ENCODE results near the gene PACSIN2.

DNA sequence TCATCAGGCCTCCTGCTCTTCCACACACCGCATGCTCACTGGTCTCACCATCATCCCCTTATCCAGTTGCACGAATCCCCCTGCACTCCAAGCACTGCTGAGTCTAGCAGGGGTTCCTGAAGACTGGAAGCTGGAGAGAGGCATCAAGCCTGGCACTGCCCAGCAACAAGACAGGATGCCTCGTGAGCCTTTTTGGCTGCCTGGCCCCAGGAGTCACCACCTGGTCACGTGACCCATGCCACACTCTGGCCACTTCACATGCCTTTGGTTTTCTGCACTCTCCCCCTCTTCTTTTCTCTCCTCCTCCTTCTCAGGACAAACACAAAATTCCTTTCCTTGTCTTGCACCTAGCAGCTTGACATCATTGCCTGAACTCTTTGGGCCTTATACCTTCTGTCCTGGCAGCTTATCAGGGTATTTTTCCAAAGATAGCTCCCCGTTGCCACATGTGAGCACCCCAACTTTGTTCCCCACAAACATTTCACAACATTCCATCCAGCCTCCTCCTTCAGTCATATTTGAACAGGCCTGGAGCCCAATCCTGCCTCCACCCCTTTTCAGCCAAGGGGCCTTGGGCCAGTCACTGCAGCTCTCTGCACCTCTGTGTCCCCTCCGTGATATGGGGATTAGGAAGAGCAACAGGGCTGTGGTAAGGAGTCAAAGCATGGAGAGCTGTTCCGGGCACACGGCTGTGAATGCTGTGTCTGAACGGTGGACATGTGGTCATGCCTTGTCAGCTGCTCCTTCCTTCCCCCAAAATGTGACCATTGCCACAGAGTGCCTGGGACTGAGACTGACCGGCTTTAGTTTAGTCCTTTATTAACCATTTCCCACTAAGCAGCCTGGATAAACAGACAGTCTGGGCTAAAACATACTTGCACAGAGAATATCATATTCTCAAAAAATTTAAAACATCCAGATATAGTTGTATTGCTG is 2.8 kb upstream of the PACSIN2 start:
- no peak for TF ChIP-seq CTCF (IDR thresholded peaks at IDR 0.05; ENCODE audit: low read depth, low read length)
- no peak for TF ChIP-seq POLR2A (IDR thresholded peaks at IDR 0.05; ENCODE audit: extremely low read depth, insufficient read length)
- no peak for TF ChIP-seq MYC (IDR thresholded peaks at IDR 0.05; ENCODE audit: low read depth, low read length)
